H9 (cell line): ENCODE measurements around the gene USB1. TPM values are rescaled to one million over a fixed set of nuclear protein-coding genes. Genes with fewer than 3 reads are reported as not detected.

ENCODE experiments used
- DNase-seq: peaks from one replicate; pipeline ENCODE4 v3.0.0-alpha.2; 2017
- H2AFZ ChIP-seq: one replicate; pipeline ENCODE4 v1.6.1; 2013; ENCODE audit warnings: mild to moderate bottlenecking, low read length, control low read depth, moderate library complexity
- H2AK5ac ChIP-seq: 2 replicates; pipeline ENCODE4 v1.6.1; 2013; ENCODE audit warnings: low read length, control low read depth, mixed read lengths; ENCODE audit not compliant: insufficient read length
- H2BK120ac ChIP-seq: one replicate; pipeline ENCODE4 v1.6.1; 2013; ENCODE audit warnings: low read depth, mild to moderate bottlenecking, low read length, control low read depth, inconsistent platforms; ENCODE audit not compliant: poor library complexity, severe bottlenecking
- H2BK12ac ChIP-seq: 2 replicates; pipeline ENCODE4 v1.6.1; 2013; ENCODE audit warnings: low read length, control low read depth, mixed read lengths, low read depth; ENCODE audit not compliant: insufficient read length
- H2BK15ac ChIP-seq: 2 replicates; pipeline ENCODE4 v1.6.1; 2013; ENCODE audit warnings: low read depth, low read length, control low read depth
- H2BK20ac ChIP-seq: one replicate; pipeline ENCODE4 v1.6.1; 2013; ENCODE audit warnings: low read depth, mild to moderate bottlenecking, low read length, control low read depth, inconsistent platforms; ENCODE audit not compliant: poor library complexity, severe bottlenecking
- H2BK5ac ChIP-seq: 2 replicates; pipeline ENCODE4 v1.6.1; 2013; ENCODE audit warnings: low read length, control low read depth, mixed read lengths; ENCODE audit not compliant: insufficient read length
- H3K14ac ChIP-seq: 2 replicates; pipeline ENCODE4 v1.6.1; 2013; ENCODE audit warnings: low read length, control low read depth; ENCODE audit not compliant: insufficient read depth
- H3K18ac ChIP-seq: 2 replicates; pipeline ENCODE4 v1.6.1; 2013; ENCODE audit warnings: low read depth, mild to moderate bottlenecking, mixed read lengths, low read length, control low read depth; ENCODE audit not compliant: insufficient read length
- H3K23ac ChIP-seq: 2 replicates; pipeline ENCODE4 v1.6.1; 2013; ENCODE audit warnings: low read length, control low read depth, mixed read lengths, low read depth; ENCODE audit not compliant: insufficient read length
- H3K23me2 ChIP-seq: 2 replicates; pipeline ENCODE4 v1.6.1; 2013; ENCODE audit warnings: low read depth, mild to moderate bottlenecking, mixed read lengths, low read length, control low read depth; ENCODE audit not compliant: insufficient read length, poor library complexity, severe bottlenecking
- H3K27ac ChIP-seq: 2 replicates; pipeline ENCODE4 v1.5.1; 2013; ENCODE audit warnings: low read length, control low read depth, mixed read lengths, low read depth; ENCODE audit not compliant: insufficient read length
- H3K27me3 ChIP-seq: 2 replicates; pipeline ENCODE4 v1.6.1; 2013; ENCODE audit warnings: low read length, control low read depth, inconsistent platforms; ENCODE audit not compliant: insufficient read depth
- H3K4ac ChIP-seq: 2 replicates; pipeline ENCODE4 v1.6.1; 2013; ENCODE audit warnings: low read depth, mild to moderate bottlenecking, control low read depth, inconsistent platforms, low read length, moderate library complexity
- H3K4me1 ChIP-seq: 2 replicates; pipeline ENCODE4 v1.6.1; 2013; ENCODE audit warnings: low read length, control low read depth, inconsistent platforms; ENCODE audit not compliant: insufficient read depth
- H3K4me2 ChIP-seq: 2 replicates; pipeline ENCODE4 v1.6.1; 2013; ENCODE audit warnings: low read length, control low read depth, mixed read lengths; ENCODE audit not compliant: insufficient read length, insufficient read depth
- H3K56ac ChIP-seq: 2 replicates; pipeline ENCODE4 v1.6.1; 2013; ENCODE audit warnings: low read depth, mild to moderate bottlenecking, mixed read lengths, low read length, control low read depth; ENCODE audit not compliant: insufficient read length
- H3K79me1 ChIP-seq: 2 replicates; pipeline ENCODE4 v1.6.1; 2013; ENCODE audit warnings: low read depth, mild to moderate bottlenecking, moderate library complexity, low read length, control low read depth, inconsistent platforms; ENCODE audit not compliant: insufficient read depth, poor library complexity, severe bottlenecking
- H3K79me2 ChIP-seq: 2 replicates; pipeline ENCODE4 v1.6.1; 2013; ENCODE audit warnings: low read length, control low read depth, inconsistent platforms; ENCODE audit not compliant: insufficient read depth
- H3K9ac ChIP-seq: 2 replicates; pipeline ENCODE4 v1.6.1; 2013; ENCODE audit warnings: low read length, control low read depth, mixed read lengths; ENCODE audit not compliant: insufficient read length; ENCODE audit errors: extremely low read depth
- H3K9me3 ChIP-seq: one replicate; pipeline ENCODE4 v1.6.1; 2013; ENCODE audit warnings: low read depth, low read length, inconsistent platforms; ENCODE audit not compliant: control insufficient read depth
- H3T11ph ChIP-seq: one replicate; pipeline ENCODE4 v1.6.1; 2013; ENCODE audit warnings: mild to moderate bottlenecking, low read length, control low read depth, inconsistent platforms
- H4K20me1 ChIP-seq: one replicate; pipeline ENCODE4 v1.6.1; 2013; ENCODE audit not compliant: control insufficient read depth, insufficient read length, insufficient read depth
- H4K5ac ChIP-seq: 2 replicates; pipeline ENCODE4 v1.6.1; 2013; ENCODE audit warnings: low read depth, mild to moderate bottlenecking, mixed read lengths, low read length, control low read depth; ENCODE audit not compliant: insufficient read length
- H4K8ac ChIP-seq: replicated peaks from 2 replicates; pipeline ENCODE4 v1.6.1; 2013; ENCODE audit warnings: low read length, control low read depth, mixed read lengths, low read depth; ENCODE audit not compliant: insufficient read length
- H4K91ac ChIP-seq: 2 replicates; pipeline ENCODE4 v1.6.1; 2013; ENCODE audit warnings: low read depth, mild to moderate bottlenecking, moderate library complexity, mixed read lengths, low read length, control low read depth; ENCODE audit not compliant: insufficient read length
- H3K27ac Mint-ChIP-seq, 3 experiments: 2 replicates in 2 of 3; 3 replicates in 1 of 3; pipeline ENCODE4 v1.8.0; 2020 to 2021; ENCODE audit warnings: mixed read lengths in 3 of 3, mild to moderate bottlenecking in 1 of 3, moderate library complexity in 1 of 3
- H3K27me3 Mint-ChIP-seq: 2 replicates; pipeline ENCODE4 v1.8.0; 2021; ENCODE audit warnings: low read depth, mild to moderate bottlenecking, moderate library complexity, mixed read lengths
- H3K36me3 Mint-ChIP-seq, 3 experiments: 2 replicates in 2 of 3; 3 replicates in 1 of 3; pipeline ENCODE4 v1.8.0; 2020 to 2021; ENCODE audit warnings: low read depth in 3 of 3, mixed read lengths in 3 of 3; ENCODE audit not compliant: insufficient read depth in 1 of 3
- H3K4me1 Mint-ChIP-seq, 2 experiments: 2 replicates each; pipeline ENCODE4 v1.8.0; 2020; ENCODE audit warnings: mixed read lengths in 2 of 2
- H3K4me3 Mint-ChIP-seq, 2 experiments: 2 replicates in 1 of 2; 3 replicates in 1 of 2; pipeline ENCODE4 v1.8.0; 2020 to 2021; ENCODE audit warnings: mild to moderate bottlenecking in 2 of 2, mixed read lengths in 2 of 2, moderate library complexity in 1 of 2
- H3K9me3 Mint-ChIP-seq, 2 experiments: 2 replicates in 1 of 2; 3 replicates in 1 of 2; pipeline ENCODE4 v1.8.0; 2020; ENCODE audit warnings: mild to moderate bottlenecking in 2 of 2, mixed read lengths in 2 of 2, moderate library complexity in 1 of 2
- CTCF ChIP-seq: fragments of 200-600 bp; sonication (generic); conservative IDR thresholded peaks from 3 replicates; pipeline ENCODE4 v1.8.0; 2021; ENCODE audit warnings: antibody characterized with exemption, mild to moderate bottlenecking
- WGBS: extraction: QIAGEN DNeasy Blood & Tissue Kit; methylation state at CpG from one replicate; pipeline ENCODE4 v1.1.7; 2013; ENCODE audit warnings: missing lambda C conversion rate, low lambda C conversion rate, mixed read lengths; ENCODE audit not compliant: insufficient read length; ENCODE audit errors: extremely low coverage; 5-methylcytosine and 5-hydroxymethylcytosine counted together
- total RNA-seq: library from RNA; stranded (reverse); gene quantifications from 2 replicates; pipeline ENCODE4 v1.2.1, GENCODE V29; 2021

Gene USB1
- total RNA-seq, 1 experiment from 2014 or later: 65.0 TPM

DNA sequence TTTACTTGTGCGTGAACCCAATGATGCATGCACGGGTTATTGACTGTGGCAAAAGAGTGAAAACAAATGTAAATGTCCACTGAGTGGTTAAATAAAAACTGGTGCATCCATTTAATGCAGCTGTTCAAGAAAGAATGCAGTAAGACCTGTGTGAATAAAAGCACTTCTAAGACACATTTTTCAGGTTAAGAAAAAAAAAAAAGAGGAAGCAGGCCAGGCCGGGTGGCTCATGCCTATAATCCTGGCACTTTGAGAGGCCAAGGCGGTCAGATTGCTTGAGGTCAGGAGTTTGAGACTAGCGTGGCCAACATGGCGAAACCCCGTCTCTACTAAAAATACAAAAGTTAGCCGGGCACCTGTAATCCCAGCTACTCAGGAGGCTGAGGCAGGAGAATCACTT is 42.1 kb upstream of the USB1 start:
- H3K4me3 Mint-ChIP-seq: no peak overlapping the region
- no peak overlapping the region for H2BK12ac ChIP-seq
- no peak overlapping the region for H3K9ac ChIP-seq
- no peak overlapping the region for H2BK20ac ChIP-seq
- no peak overlapping the region for H3K4ac ChIP-seq
- peaks cover 16 to 29% of the 10 kb centered on the region in 2 experiments; a peak in 3 of 4 replicates for H3K4me1 Mint-ChIP-seq
- H2BK5ac ChIP-seq: no peak overlapping the region
- H3K18ac ChIP-seq: no peak overlapping the region
- peak overlapping the region in 1 of 3 experiments; percentile 89; a peak in 2 of 7 replicates for H3K27ac Mint-ChIP-seq
- no peak overlapping the region for H4K5ac ChIP-seq
- H4K91ac ChIP-seq: no peak overlapping the region
- no peaks in the 10 kb centered on the region for H3K23me2 ChIP-seq
- H3K9me3 ChIP-seq: no peaks in the 10 kb centered on the region
- H3K9me3 Mint-ChIP-seq: no peaks in the 10 kb centered on the region
- no peaks in the 10 kb centered on the region; the same call in 1 of the 2 replicates for H3K27me3 Mint-ChIP-seq
- WGBS: no CpG with 5 or more reads among the region's 8 CpGs
- H3K4me2 ChIP-seq: no peak overlapping the region
- no peaks in the 10 kb centered on the region for H3K36me3 Mint-ChIP-seq
- H2AFZ ChIP-seq: no peak overlapping the region
- no peak for TF ChIP-seq CTCF
- no peaks in the 10 kb centered on the region for H3K79me1 ChIP-seq
- no peaks in the 10 kb centered on the region for H4K20me1 ChIP-seq
- H3K4me1 ChIP-seq: no peaks in the 10 kb centered on the region
- H4K8ac ChIP-seq: no peak overlapping the region
- no peak overlapping the region for H3K27ac ChIP-seq
- no peak overlapping the region for H2AK5ac ChIP-seq
- no peak overlapping the region for H3K14ac ChIP-seq
- no peak overlapping the region for H2BK15ac ChIP-seq
- no peaks in the 10 kb centered on the region for H3K27me3 ChIP-seq
- H2BK120ac ChIP-seq: no peak overlapping the region
- no peak overlapping the region for H3K23ac ChIP-seq
- H3T11ph ChIP-seq: no peak overlapping the region
- no peaks in the 10 kb centered on the region for H3K79me2 ChIP-seq
- H3K56ac ChIP-seq: no peak overlapping the region
- DNase-seq: no peak
